ENCODE data around the gene TPX2. TPM values are rescaled to one million over a fixed set of nuclear protein-coding genes. Genes with fewer than 3 reads are reported as not detected.
"Not testable (repeated sequence)": the region's sequence is repeated elsewhere in the genome, so short reads cannot be mapped to it uniquely, and the experiment has no call there.

The TPX2 gene
- total RNA-seq, 2 experiments from 2014 or later = 78.5 to 79.1 TPM

DNA sequence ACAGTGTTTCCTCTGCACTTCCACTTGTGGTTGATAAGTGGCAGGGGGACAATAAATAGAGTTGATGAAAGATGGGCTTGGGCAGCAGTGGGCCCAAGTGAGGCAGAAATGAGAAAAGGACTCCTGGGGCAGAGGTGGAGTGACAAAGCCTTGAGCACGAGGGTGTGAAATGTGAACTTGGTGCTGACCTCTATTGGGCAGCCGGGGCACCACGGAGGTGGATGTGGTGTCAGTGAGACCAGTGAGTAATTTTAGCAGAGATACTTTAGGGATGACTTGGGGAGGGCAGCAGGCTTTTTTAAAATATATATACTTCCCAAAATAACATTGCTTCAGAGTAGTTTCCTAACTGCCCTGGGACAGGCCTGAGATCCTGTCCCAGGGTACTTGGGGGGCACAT lies 49.5 kb downstream of the TPX2 start:
- ChIA-PET POLR2A (no interaction called here), CTCF (no interaction called here)

DNA sequence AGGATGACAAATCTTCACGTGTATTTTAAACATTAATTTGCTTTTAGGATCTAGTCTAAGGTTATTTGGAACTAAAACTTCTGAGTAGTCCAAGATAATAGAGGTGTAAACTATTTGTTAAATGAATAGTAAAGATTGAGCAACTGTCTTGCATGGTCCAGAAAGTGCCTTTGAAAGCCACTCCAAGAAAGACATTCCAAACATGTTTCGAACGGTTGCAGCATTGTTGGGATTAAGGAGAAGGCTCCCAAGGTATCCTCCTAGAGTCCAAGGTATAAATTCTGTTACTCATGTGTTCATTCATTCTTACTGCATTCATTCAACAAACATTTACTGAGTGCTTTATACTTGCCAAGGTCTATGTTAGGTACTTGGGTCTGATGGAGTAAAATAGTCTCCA lies 51.3 kb downstream of the TPX2 start:
- ChIA-PET POLR2A (no interaction called here), CTCF (no interaction called here)

DNA sequence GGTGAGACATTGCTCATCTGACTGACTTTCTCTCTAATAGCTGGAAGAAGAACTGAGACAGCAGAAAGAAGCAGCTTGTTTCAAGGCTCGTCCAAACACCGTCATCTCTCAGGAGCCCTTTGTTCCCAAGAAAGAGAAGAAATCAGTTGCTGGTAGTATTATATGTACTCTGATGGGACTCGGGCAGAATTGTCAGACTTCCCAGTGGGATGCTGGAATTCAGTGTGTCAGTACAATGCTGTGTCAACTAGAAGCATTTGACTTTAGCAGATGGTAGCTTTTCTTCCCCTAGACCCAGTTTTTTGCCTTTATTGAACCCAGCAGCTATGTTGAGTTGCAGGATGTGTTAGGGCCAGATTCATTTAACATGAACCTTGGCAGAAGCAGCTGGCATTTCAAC lies 58.3 kb downstream of the TPX2 start:
- CTCF ChIA-PET = no interaction called here
- POLR2A ChIA-PET = interaction anchor here (0.5 kb wide), 1 partner anchor 241 kb away, joined by 5 read pairs; no protein-coding TSS in a partner anchor

- CTCF ChIA-PET = no interaction called here
- POLR2A ChIA-PET = no interaction called here
Measured at GRCh38 chr20:31801508-31801907, 62.4 kb downstream of the TPX2 start.

DNA sequence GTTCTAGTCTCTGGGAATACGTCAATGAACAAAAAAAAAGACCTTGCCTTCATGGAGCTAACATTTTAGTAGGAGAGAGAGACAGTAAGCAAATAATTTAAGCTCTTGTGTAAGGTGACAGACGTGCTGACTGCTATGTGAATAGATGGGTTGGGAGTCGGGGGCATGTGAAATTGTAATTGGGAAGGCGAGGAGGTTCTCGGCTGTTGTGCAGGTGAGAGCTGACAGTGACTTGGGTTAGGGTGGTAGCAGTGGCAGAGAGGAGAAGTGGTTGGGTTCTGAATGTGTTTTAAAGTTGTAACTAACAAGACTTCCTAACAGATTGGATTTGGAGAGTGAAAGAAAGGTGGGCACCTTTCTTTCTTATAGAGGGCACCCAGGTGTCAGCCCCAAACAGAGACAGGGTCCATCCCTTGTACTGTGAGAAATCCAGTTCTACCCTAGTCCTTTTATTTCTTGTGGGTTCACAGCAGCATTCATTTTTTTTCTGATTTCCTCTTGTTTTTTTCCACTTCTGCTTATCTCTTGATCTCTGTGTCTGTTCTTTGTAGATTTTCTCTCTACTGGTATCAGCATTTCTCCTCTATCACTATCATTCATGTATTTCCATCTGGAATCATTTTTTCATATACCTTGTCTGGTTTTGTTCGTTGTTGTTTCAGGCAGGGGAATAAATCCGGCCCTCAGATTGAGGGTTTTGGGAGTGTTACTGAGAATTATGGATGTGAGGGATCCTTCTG lies 64.6 kb downstream of the TPX2 start:
- CTCF ChIA-PET = interaction anchor here (0.6 kb wide), 1 partner anchor 33 kb away, joined by 3 read pairs; no protein-coding TSS in a partner anchor
- POLR2A ChIA-PET = no interaction called here

GRCh38 chr20:31806564-31807355 lies 67.7 kb downstream of the TPX2 start:
- CTCF ChIA-PET = interaction anchor here (0.7 to 1.1 kb wide), 3 partner anchors 9 to 250 kb away, joined by 3 read pairs; no protein-coding TSS in a partner anchor
- POLR2A ChIA-PET = no interaction called here

- POLR2A ChIA-PET = no interaction called here
- CTCF ChIA-PET = interaction anchor here (1.0 kb wide), 1 partner anchor 14 kb away, joined by 4 read pairs; no protein-coding TSS in a partner anchor
Measured at GRCh38 chr20:31808481-31808880, 69.4 kb downstream of the TPX2 start.

DNA sequence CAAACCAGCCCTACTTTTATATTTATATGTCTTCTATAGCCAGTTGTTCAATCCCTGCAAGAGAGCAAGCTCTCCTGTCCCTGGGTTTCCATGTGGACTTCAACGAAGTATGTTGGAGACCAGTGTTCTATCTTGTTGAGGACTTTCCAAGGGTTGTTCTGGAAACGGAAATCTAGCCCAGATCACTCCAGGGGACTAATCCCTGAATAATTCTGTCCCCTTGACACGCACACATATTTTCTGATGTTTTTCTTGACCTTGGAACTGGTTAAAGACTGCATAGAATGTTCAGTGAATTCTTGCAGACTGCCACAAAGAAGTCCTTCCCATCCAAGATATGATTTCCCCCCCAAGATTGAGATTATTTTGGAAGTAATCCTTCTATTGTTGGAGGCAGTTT lies 70.6 kb downstream of the TPX2 start:
- ChIA-PET CTCF (interaction anchor here (1.7 kb wide), 1 partner anchor 14 kb away, joined by 4 read pairs; no protein-coding TSS in a partner anchor), POLR2A (no interaction called here)

- CTCF ChIA-PET = interaction anchor here (1.1 to 1.6 kb wide), 2 partner anchors 12 to 35 kb away, joined by 3 read pairs; no protein-coding TSS in a partner anchor
- POLR2A ChIA-PET = no interaction called here
Measured at GRCh38 chr20:31811198-31811597, 72.1 kb downstream of the TPX2 start.

DNA sequence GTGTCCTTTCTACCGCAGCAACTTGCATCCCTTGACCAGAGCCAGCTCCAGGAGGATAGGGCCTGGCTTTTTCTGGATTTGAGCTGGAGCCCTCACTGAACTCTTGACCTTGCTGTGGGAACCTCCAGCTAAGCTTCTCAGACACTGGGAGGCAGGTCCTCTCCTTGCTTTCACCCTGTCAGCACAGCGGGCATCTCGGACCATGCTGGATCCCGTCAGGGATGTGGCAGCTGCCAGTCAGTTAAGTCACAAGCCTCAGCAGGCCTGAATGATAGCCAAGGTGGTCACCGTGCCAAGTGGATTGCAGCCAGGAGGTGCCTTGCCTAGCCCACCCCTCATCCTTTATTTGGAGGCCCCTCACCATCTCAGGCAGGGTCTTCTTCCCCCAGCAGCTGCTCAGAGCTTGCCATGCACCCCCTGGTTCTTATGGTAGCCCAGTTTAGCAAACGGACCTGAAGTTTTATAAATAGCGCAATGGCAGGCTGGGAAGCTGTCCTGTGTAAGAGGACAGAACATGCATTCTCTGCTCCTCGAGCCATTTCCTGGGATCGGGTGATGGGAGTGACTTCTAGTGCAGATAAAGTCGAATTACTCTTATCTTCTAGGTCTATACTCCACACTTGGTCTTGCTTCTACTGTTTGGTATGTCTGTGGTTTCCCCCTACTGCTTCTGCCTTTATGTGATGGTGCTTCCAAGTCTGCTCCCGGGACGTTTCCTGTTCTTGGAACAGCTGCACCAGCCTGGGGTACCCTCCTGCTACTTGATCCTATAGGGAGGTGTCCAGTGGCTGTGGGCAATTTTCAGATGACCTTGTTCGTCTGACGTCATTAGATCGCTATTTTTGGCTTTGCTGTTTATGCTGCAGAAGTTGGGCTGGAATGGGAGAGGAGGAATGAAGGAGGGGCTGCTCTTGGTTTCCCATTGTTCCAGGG lies 73.0 kb downstream of the TPX2 start:
- ChIA-PET POLR2A (no interaction called here), CTCF (interaction anchor here (1.1 kb wide), 1 partner anchor 11 kb away, joined by 3 read pairs; no protein-coding TSS in a partner anchor)

- ChIA-PET POLR2A (no interaction called here), CTCF (interaction anchor here (0.7 to 1.2 kb wide), 2 partner anchors 9 to 32 kb away, joined by 3 read pairs; partner anchors contain the start of gene FOXS1)
Measured at GRCh38 chr20:31813611-31814010, 74.5 kb downstream of the TPX2 start.

GRCh38 chr20:31814142-31814541 lies 75.1 kb downstream of the TPX2 start:
- CTCF ChIA-PET = interaction anchor here (0.7 to 1.2 kb wide), 3 partner anchors 9 to 38 kb away, joined by 3 read pairs; partner anchors contain the start of gene FOXS1
- POLR2A ChIA-PET = not testable (repeated sequence)

DNA sequence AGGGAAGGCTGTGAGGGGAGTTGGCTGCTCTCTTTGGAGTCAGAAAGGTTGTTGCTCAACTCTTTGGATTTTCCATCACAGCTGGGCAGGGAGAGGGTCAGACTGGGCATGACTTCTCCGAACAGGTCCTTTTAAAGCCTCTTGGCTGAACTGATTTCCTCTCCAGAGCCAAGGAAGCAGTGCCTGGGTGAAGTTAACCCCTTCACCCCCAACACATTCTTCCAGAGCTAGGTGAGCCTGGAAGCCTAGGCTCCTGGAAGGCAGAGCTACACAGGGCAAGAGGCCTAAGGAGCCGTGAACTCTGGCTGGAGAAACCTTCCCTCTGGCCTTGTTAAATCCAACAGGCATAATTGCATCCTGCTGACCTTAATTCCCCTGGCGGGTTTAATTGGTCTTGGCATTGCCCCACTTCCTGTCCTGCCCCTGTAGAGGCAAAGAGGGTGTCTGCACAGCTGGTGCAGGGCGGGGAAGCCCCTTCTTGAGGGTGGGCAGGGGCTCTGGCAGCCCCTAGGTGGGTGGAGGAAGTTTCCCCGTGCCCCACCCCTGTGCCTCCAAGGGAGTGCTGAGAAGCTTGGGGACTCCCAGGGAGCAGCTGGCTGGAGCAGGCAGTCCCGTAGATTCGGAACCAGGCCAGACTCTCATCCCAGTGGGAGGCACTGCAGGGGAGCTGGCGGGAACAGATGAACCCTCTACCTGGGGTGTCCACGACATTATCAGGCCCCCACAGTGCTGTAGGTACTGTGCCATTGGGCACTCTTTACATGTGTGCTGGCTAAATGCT lies 76.5 kb downstream of the TPX2 start:
- ChIA-PET POLR2A (no interaction called here), CTCF (interaction anchor here (1.2 to 1.6 kb wide), 2 partner anchors 9 to 215 kb away, joined by 3 read pairs; no protein-coding TSS in a partner anchor)

GRCh38 chr20:31816221-31816620 lies 77.1 kb downstream of the TPX2 start:
- POLR2A ChIA-PET = no interaction called here
- CTCF ChIA-PET = interaction anchor here (0.5 to 1.6 kb wide), 3 partner anchors 10 to 215 kb away, joined by 3 read pairs; no protein-coding TSS in a partner anchor

DNA sequence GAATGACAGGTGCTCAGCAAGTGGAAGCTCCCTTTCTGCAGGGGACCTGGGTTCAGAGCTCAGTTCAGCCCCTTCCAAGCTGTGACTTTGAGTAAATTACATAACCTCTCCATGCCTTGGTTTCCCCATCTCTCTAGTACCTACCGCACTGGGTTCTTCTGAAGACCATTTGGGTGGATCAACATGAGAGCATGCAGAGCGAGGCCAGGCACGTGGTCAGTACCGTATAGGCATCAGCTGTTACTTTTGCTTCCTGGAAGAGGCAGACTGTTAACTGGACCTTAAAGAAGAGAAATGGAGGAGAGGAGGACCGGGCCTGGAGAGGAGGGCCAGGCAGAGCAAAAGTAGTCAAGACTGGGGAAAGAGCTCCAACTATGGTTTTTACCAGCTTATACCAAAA lies 78.4 kb downstream of the TPX2 start:
- ChIA-PET POLR2A (no interaction called here), CTCF (interaction anchor here (0.7 to 1.6 kb wide), 2 partner anchors 10 to 215 kb away, joined by 3 to 4 read pairs; no protein-coding TSS in a partner anchor)

DNA sequence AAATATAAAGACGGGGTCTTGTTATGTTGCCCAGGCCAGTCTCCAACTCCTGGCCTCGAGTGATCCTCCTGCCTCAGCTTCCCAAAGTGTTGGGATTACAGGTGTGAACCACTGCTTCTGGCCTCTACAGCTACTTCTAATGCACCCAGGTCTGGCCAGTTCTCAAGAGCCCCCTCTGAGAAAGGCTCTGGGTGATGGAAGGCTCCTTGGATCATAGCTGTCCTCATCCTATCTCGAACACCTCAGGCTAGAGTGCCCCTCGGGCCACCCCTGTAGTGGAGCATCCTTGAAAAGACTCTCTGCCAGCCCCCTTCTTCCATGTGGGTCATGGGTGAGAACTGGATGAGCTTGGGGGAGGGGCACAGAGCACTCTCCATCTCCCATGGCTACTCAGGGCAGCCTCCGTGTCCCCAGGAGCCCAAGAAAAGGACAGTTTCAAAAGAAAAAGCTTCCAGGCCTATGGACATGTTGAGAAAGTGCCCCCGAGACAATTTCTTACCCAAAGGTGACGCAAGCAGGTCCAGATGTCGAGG lies 79.4 kb downstream of the TPX2 start:
- ChIA-PET CTCF (interaction anchor here (0.6 to 1.6 kb wide), 2 partner anchors 49 to 214 kb away, joined by 4 read pairs; no protein-coding TSS in a partner anchor), POLR2A (no interaction called here)

- ChIA-PET POLR2A (no interaction called here), CTCF (interaction anchor here (0.6 to 1.6 kb wide), 2 partner anchors 48 to 213 kb away, joined by 4 read pairs; no protein-coding TSS in a partner anchor)
Measured at GRCh38 chr20:31819083-31819784, 80.1 kb downstream of the TPX2 start, which contains the start of gene MYLK2. TSS of gene MYLK2 (plus strand) at chr20:31819356. CDS start at chr20:31819581, 225 bp downstream.
